Measurements from ENCODE around the gene TMEM273. TPM values are rescaled to one million over a fixed set of nuclear protein-coding genes. Genes with fewer than 3 reads are reported as not detected.

TMEM273 gene
- total and polyA plus RNA-seq, 4 donors, result 12.0 to 41.8 (median 17.5) TPM

GRCh38 chr10:49231086-49231820 is 43.1 kb upstream of the TMEM273 start:
- no peak overlapping the region for H3K4me3 ChIP-seq
- DNase-seq, result no peak
- peaks cover 0 to 2% (median 0%) of the 10 kb centered on the region in 5 donors for H3K4me1 ChIP-seq (ENCODE audit: control insufficient read depth in 5 of 5, insufficient read depth in 5 of 5, low read length in 5 of 5)
- no peaks in the 10 kb centered on the region for H3K9me3 ChIP-seq (ENCODE audit: control insufficient read depth in 4 of 4, insufficient read depth in 3 of 4, low read length in 3 of 4)
- no peaks in the 10 kb centered on the region for H3K36me3 ChIP-seq (ENCODE audit: control insufficient read depth in 4 of 4, insufficient read depth in 4 of 4, low read length in 4 of 4)
- no peaks in the 10 kb centered on the region for H3K27me3 ChIP-seq (ENCODE audit: control insufficient read depth in 3 of 3, insufficient read depth in 3 of 3, low read length in 2 of 3)
- no peak overlapping the region for H3K27ac ChIP-seq (ENCODE audit: low read depth in 1 of 2, low read length in 1 of 2)
- H3K9ac ChIP-seq (ENCODE audit: insufficient read depth in 1 of 2, low read length in 2 of 2), result no peak overlapping the region
- no peak for ATAC-seq (ENCODE audit: insufficient read depth, low FRiP score)
- no peak for TF ChIP-seq CTCF (IDR thresholded peaks at IDR 0.05; ENCODE audit: control extremely low read depth, extremely low read depth)
- WGBS, 2 donors, result 54% methylated on average over 5 of the region's 5 CpGs

GRCh38 chr10:49230004-49230403 is 41.8 kb upstream of the TMEM273 start:
- H3K4me1 ChIP-seq (ENCODE audit: control insufficient read depth in 5 of 5, insufficient read depth in 5 of 5, low read length in 5 of 5), result peaks cover 0 to 2% (median 0%) of the 10 kb centered on the region in 5 donors
- H3K36me3 ChIP-seq (ENCODE audit: control insufficient read depth in 4 of 4, insufficient read depth in 4 of 4, low read length in 4 of 4), result no peaks in the 10 kb centered on the region
- 80 to 84% methylated on average over 7 of the region's 7 CpGs for WGBS, 2 donors
- no peaks in the 10 kb centered on the region for H3K27me3 ChIP-seq (ENCODE audit: control insufficient read depth in 3 of 3, insufficient read depth in 3 of 3, low read length in 2 of 3)
- H3K4me3 ChIP-seq, result no peak overlapping the region
- no peak overlapping the region for H3K9ac ChIP-seq (ENCODE audit: insufficient read depth in 1 of 2, low read length in 2 of 2)
- H3K27ac ChIP-seq (ENCODE audit: low read depth in 1 of 2, low read length in 1 of 2), result no peak overlapping the region
- no peak for DNase-seq
- no peak for TF ChIP-seq CTCF (IDR thresholded peaks at IDR 0.05; ENCODE audit: control extremely low read depth, extremely low read depth)
- no peaks in the 10 kb centered on the region for H3K9me3 ChIP-seq (ENCODE audit: control insufficient read depth in 4 of 4, insufficient read depth in 3 of 4, low read length in 3 of 4)
- no peak for ATAC-seq (ENCODE audit: insufficient read depth, low FRiP score)

GRCh38 chr10:49228677-49229076 is 40.5 kb upstream of the TMEM273 start:
- WGBS, 2 donors, result 86% methylated on average over 20 of the region's 20 CpGs
- DNase-seq (no peak), ATAC-seq (ENCODE audit: insufficient read depth, low FRiP score) (no peak)
- Histone ChIP-seq H3K36me3 (ENCODE audit: control insufficient read depth in 4 of 4, insufficient read depth in 4 of 4, low read length in 4 of 4) (no peaks in the 10 kb centered on the region), H3K9me3 (ENCODE audit: control insufficient read depth in 4 of 4, insufficient read depth in 3 of 4, low read length in 3 of 4) (no peaks in the 10 kb centered on the region), H3K27me3 (ENCODE audit: control insufficient read depth in 3 of 3, insufficient read depth in 3 of 3, low read length in 2 of 3) (no peaks in the 10 kb centered on the region), H3K9ac (ENCODE audit: insufficient read depth in 1 of 2, low read length in 2 of 2) (no peak overlapping the region), H3K4me3 (no peak overlapping the region), H3K4me1 (ENCODE audit: control insufficient read depth in 5 of 5, insufficient read depth in 5 of 5, low read length in 5 of 5) (peaks cover 0 to 2% (median 0%) of the 10 kb centered on the region in 5 donors), H3K27ac (ENCODE audit: low read depth in 1 of 2, low read length in 1 of 2) (no peak overlapping the region)
- TF ChIP-seq CTCF (IDR thresholded peaks at IDR 0.05; ENCODE audit: control extremely low read depth, extremely low read depth), result no peak
